ENCODE data around the gene PLOD2. TPM values are rescaled to one million over a fixed set of nuclear protein-coding genes. Genes with fewer than 3 reads are reported as not detected.

The PLOD2 gene
- total RNA-seq, 1 donor from 2014 or later: 2.0 TPM

GRCh38 chr3:146050691-146051090 is 110.3 kb downstream of the PLOD2 start:
- Mint-ChIP-seq H3K27ac (no peak overlapping the region), H3K4me1 (no peaks in the 10 kb centered on the region), H3K4me3 (no peak overlapping the region), H3K36me3 (ENCODE audit: low read depth) (no peaks in the 10 kb centered on the region), H3K9me3 (no peaks in the 10 kb centered on the region), H3K27me3 (no peaks in the 10 kb centered on the region)
- DNase-seq: no peak
- intact Hi-C loops (cut with micrococcal nuclease): no loop called here

- Mint-ChIP-seq H3K4me1 (no peaks in the 10 kb centered on the region), H3K27ac (no peak overlapping the region), H3K4me3 (no peak overlapping the region), H3K36me3 (ENCODE audit: low read depth) (no peaks in the 10 kb centered on the region), H3K9me3 (no peaks in the 10 kb centered on the region), H3K27me3 (no peaks in the 10 kb centered on the region)
- intact Hi-C loops (cut with micrococcal nuclease): no loop called here
- DNase-seq: no peak
These were observed 113.5 kb downstream of the PLOD2 start for GRCh38 chr3:146047485-146047884.

- Mint-ChIP-seq H3K27me3 (no peaks in the 10 kb centered on the region), H3K4me1 (no peaks in the 10 kb centered on the region), H3K27ac (no peak overlapping the region), H3K9me3 (no peaks in the 10 kb centered on the region), H3K36me3 (ENCODE audit: low read depth) (no peaks in the 10 kb centered on the region), H3K4me3 (no peak overlapping the region)
- intact Hi-C loops (cut with micrococcal nuclease): no loop called here
- no peak for DNase-seq
These were observed 116.9 kb downstream of the PLOD2 start for GRCh38 chr3:146044046-146044445.

- intact Hi-C loops (cut with micrococcal nuclease): no loop called here
- Mint-ChIP-seq H3K36me3 (ENCODE audit: low read depth) (no peaks in the 10 kb centered on the region), H3K27me3 (no peaks in the 10 kb centered on the region), H3K4me1 (no peaks in the 10 kb centered on the region), H3K4me3 (no peak overlapping the region), H3K9me3 (no peaks in the 10 kb centered on the region), H3K27ac (no peak overlapping the region)
- no peak for DNase-seq
These were observed 120.4 kb downstream of the PLOD2 start for GRCh38 chr3:146040630-146041029.

GRCh38 chr3:146037697-146038096 is 123.3 kb downstream of the PLOD2 start:
- intact Hi-C loops (cut with micrococcal nuclease): no loop called here
- H3K4me3 Mint-ChIP-seq: no peak overlapping the region
- H3K9me3 Mint-ChIP-seq: no peaks in the 10 kb centered on the region
- no peak overlapping the region for H3K27ac Mint-ChIP-seq
- no peaks in the 10 kb centered on the region for H3K4me1 Mint-ChIP-seq
- DNase-seq: no peak
- no peaks in the 10 kb centered on the region for H3K27me3 Mint-ChIP-seq
- H3K36me3 Mint-ChIP-seq (ENCODE audit: low read depth): no peaks in the 10 kb centered on the region

- Mint-ChIP-seq H3K27me3 (no peaks in the 10 kb centered on the region), H3K4me1 (no peaks in the 10 kb centered on the region), H3K9me3 (no peaks in the 10 kb centered on the region), H3K4me3 (no peak overlapping the region), H3K36me3 (ENCODE audit: low read depth) (no peaks in the 10 kb centered on the region), H3K27ac (no peak overlapping the region)
- intact Hi-C loops (cut with micrococcal nuclease): no loop called here
- DNase-seq: no peak
These were observed 124.7 kb downstream of the PLOD2 start for GRCh38 chr3:146036281-146036680.

GRCh38 chr3:146035366-146035765 is 125.6 kb downstream of the PLOD2 start:
- no peak overlapping the region for H3K4me3 Mint-ChIP-seq
- DNase-seq: no peak
- H3K9me3 Mint-ChIP-seq: no peaks in the 10 kb centered on the region
- H3K27ac Mint-ChIP-seq: no peak overlapping the region
- intact Hi-C loops (cut with micrococcal nuclease): no loop called here
- no peaks in the 10 kb centered on the region for H3K36me3 Mint-ChIP-seq (ENCODE audit: low read depth)
- H3K4me1 Mint-ChIP-seq: no peaks in the 10 kb centered on the region
- no peaks in the 10 kb centered on the region for H3K27me3 Mint-ChIP-seq

GRCh38 chr3:146033950-146034349 is 127.0 kb downstream of the PLOD2 start:
- intact Hi-C loops (cut with micrococcal nuclease): no loop called here
- no peak overlapping the region for H3K27ac Mint-ChIP-seq
- no peaks in the 10 kb centered on the region for H3K36me3 Mint-ChIP-seq (ENCODE audit: low read depth)
- H3K27me3 Mint-ChIP-seq: no peaks in the 10 kb centered on the region
- no peaks in the 10 kb centered on the region for H3K4me1 Mint-ChIP-seq
- DNase-seq: no peak
- no peaks in the 10 kb centered on the region for H3K9me3 Mint-ChIP-seq
- H3K4me3 Mint-ChIP-seq: no peak overlapping the region

- Mint-ChIP-seq H3K36me3 (ENCODE audit: low read depth) (no peaks in the 10 kb centered on the region), H3K27me3 (no peaks in the 10 kb centered on the region), H3K4me3 (no peak overlapping the region), H3K27ac (no peak overlapping the region), H3K4me1 (no peaks in the 10 kb centered on the region), H3K9me3 (no peaks in the 10 kb centered on the region)
- no peak for DNase-seq
- intact Hi-C loops (cut with micrococcal nuclease): no loop called here
These were observed 134.4 kb downstream of the PLOD2 start for GRCh38 chr3:146026547-146026946.

GRCh38 chr3:146024260-146024659 is 136.7 kb downstream of the PLOD2 start:
- no peaks in the 10 kb centered on the region for H3K9me3 Mint-ChIP-seq
- intact Hi-C loops (cut with micrococcal nuclease): no loop called here
- H3K4me1 Mint-ChIP-seq: no peaks in the 10 kb centered on the region
- no peaks in the 10 kb centered on the region for H3K36me3 Mint-ChIP-seq (ENCODE audit: low read depth)
- H3K27me3 Mint-ChIP-seq: no peaks in the 10 kb centered on the region
- H3K4me3 Mint-ChIP-seq: no peak overlapping the region
- H3K27ac Mint-ChIP-seq: no peak overlapping the region
- no peak for DNase-seq

GRCh38 chr3:146020969-146021368 is 140.0 kb downstream of the PLOD2 start:
- Mint-ChIP-seq H3K4me1 (no peaks in the 10 kb centered on the region), H3K4me3 (no peak overlapping the region)

GRCh38 chr3:146019508-146019907 is 141.5 kb downstream of the PLOD2 start:
- H3K27ac Mint-ChIP-seq: no peak overlapping the region
- no peaks in the 10 kb centered on the region for H3K4me1 Mint-ChIP-seq
- no peak for DNase-seq
- H3K27me3 Mint-ChIP-seq: no peaks in the 10 kb centered on the region
- no peaks in the 10 kb centered on the region for H3K36me3 Mint-ChIP-seq (ENCODE audit: low read depth)
- intact Hi-C loops (cut with micrococcal nuclease): no loop called here
- H3K4me3 Mint-ChIP-seq: no peak overlapping the region
- no peaks in the 10 kb centered on the region for H3K9me3 Mint-ChIP-seq

More at GRCh38 chr3:146020969-146021368, 140.0 kb downstream of the PLOD2 start:
- Mint-ChIP-seq H3K36me3 (ENCODE audit: low read depth) (no peaks in the 10 kb centered on the region), H3K27me3 (no peaks in the 10 kb centered on the region), H3K27ac (no peak overlapping the region), H3K9me3 (no peaks in the 10 kb centered on the region)
- no peak for DNase-seq
- intact Hi-C loops (cut with micrococcal nuclease): no loop called here

Other genes starting within 250 kb of the PLOD2 start
- not detected in 2 replicates for gene PLSCR4, start 89.9 kb upstream of the PLOD2 start, total RNA-seq